ENCODE data around the gene CAV1.
"Not testable (repeated sequence)": the region's sequence is repeated elsewhere in the genome, so short reads cannot be mapped to it uniquely, and the experiment has no call there.

The CAV1 gene

DNA sequence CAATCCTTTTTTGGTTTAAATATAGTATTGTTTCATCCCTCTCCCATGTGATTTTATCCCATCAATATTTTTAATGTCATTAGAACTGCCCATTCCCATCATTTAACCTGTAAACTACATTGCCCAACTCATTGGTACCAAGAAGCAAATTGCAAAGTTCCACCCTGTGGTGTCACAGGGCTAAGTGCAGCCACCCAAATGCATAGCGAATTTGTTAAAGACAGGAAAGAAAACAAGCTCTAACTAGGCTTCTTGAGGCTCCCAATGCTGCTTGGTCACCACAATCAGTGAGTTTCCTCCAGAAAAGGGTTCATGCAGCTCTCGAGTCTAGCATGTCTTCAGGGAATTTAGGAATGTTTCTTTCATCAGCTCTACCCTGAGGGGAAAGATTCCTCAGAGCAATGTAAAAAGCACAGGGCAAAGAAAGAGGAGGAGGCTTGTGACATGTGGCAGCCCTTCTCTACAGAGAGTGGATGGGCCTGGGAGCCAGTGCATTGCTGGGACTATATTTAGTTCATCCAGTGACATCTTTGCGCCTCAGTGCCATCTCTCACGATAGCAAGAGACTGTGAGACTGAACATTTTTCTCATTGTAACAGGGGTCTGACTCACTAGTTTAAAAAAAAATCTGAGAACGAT, 58.1 kb downstream of the CAV1 start:
- no peak for DNase-seq (ENCODE audit: low spot score)

DNA sequence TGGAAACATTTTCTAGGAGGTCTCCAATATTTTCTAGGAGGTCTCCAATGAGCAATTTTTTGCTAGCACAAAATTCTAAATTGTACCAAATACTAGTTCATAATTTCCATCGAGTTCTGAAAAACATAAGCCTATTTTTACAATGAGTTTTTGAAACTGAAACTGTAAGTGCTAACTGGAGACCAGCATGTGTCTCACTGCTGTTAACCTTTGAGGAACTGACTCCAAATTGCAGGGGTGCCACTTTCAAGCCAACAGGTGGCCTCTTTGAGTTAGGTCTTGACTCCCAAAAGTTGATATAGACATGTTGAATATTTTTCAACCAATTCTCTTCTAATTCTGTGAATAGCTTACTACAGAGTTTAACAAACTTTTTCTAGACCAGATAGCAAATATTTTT, 58.8 kb downstream of the CAV1 start:
- DNase-seq (ENCODE audit: low spot score) = no peak

- DNase-seq (ENCODE audit: low spot score) = no peak
Measured at GRCh38 chr7:116584721-116585120, 59.9 kb downstream of the CAV1 start.

GRCh38 chr7:116585392-116585791, 60.6 kb downstream of the CAV1 start:
- DNase-seq (ENCODE audit: low spot score) = no peak

DNA sequence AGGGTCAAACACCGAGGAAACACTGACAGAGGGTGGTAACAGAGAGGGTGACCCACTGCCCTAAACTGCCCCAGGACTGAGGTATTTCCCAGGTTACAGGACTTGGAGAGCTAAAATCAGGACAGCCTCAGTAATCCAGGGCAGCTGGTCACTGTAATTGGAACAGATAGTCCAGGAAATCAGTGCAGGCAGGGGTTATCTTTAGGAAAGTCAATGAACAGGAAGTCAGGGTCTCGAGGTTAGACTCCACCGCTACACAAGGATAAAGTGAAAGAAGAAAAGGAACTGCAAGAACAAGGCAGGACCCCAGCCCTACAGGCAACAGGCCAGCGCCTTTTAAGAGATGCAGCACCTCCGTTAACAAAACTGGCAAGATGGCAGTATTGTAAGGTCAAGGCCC, 61.1 kb downstream of the CAV1 start:
- no peak for DNase-seq (ENCODE audit: low spot score)

DNA sequence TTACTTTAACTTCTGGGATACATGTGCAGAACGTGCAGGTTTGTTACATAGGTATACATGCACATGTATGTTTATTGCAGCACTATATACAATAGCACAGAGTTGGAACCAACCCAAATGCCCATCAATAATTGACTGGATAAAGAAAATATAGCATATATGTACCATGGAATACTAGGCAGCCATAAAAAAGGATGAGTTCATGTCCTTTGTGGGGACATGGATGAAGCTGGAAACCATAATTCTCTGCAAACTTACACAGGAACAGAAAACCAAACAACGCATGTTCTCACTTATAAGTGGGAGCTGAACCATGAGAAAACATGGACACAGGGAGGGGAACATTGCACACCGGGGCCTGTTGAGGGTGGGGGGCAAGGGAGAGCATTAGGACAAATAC, 62.4 kb downstream of the CAV1 start:
- not testable (repeated sequence) for DNase-seq (ENCODE audit: low spot score)

GRCh38 chr7:116588225-116588624, 63.4 kb downstream of the CAV1 start:
- peak; percentile 17 for DNase-seq (ENCODE audit: low spot score)

DNA sequence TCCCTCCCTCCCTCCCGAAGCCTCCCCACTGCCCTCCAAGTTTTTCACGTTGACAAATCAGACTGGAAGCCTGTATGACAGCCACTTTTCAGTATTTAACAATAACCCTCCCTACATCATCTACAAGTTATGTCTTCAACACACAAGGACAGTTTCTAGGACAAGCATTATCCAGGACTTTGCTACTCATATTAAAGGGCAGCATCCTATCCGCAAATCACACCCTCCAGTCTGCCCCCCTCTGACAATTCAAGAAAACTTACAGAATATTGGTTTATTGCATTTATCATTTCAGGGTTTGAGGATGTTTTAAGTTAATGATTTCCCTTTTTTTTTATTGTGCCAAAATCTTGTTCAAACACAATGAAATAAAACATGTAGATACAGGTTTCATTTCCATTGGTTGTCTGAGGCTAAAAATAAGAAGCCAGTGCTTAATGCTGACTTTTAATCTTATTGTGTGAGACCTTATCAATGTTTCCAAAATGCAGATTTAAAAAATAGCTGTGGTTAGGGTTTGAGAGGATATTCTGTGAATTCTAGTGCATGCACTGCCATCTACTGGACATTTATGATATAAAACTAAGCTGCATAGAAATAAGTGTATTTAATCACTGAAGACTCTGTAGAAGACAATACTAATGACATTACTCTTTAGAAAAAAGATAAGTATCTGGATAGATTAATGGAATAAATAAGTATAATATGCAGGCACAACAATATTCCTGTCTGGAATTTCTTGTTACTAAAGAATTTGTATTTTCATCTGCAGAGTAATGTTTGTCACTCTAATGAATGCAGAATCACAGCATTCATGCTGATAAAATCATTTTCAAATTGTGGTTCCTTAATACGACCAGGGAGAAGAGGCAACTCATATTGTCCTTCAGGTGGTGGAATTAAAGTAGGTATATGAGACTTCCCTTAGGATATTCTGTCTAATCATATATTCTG, 64.1 kb downstream of the CAV1 start:
- peak; percentile 66 for DNase-seq (ENCODE audit: low spot score)

DNA sequence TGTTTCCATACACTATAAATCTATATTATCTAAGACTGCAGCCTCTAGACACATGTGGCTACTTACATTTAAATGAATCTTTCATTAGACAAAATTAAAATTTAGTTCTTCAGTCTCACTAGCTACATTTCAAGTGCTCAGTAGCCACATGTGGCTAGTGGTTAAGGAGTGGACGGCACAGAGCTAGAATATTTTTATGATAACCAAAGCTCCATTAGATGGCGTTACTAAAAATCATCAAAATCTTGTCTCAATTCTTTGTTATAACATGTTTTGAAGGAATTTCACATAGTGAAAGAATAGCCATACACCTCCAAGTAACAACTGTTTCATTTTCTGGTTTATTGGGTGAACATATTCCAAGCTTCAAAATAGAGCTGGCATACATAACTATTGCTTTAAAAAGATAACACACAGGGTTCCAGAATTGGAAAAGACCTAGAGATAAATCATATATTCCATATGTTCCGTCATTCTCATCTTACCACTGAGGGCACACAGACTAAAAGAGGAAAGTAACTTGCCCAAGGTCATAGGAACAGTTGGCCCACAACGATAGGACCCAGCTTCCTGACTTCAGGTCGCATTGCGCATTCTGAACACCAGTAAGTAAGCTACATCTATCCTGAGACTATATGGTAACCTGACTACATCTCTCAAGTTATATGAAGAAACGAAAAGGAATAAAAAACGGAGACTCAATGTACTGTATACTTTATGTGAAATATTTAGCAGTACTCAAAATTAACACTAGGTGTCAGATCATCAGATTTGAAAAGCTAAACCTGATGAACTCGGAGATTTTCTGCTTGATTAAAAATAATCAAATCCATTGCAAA, 66.6 kb downstream of the CAV1 start:
- peak; percentile 15 for DNase-seq (ENCODE audit: low spot score)

- no peak for DNase-seq (ENCODE audit: low spot score)
Measured at GRCh38 chr7:116592041-116592355, 67.2 kb downstream of the CAV1 start.

DNA sequence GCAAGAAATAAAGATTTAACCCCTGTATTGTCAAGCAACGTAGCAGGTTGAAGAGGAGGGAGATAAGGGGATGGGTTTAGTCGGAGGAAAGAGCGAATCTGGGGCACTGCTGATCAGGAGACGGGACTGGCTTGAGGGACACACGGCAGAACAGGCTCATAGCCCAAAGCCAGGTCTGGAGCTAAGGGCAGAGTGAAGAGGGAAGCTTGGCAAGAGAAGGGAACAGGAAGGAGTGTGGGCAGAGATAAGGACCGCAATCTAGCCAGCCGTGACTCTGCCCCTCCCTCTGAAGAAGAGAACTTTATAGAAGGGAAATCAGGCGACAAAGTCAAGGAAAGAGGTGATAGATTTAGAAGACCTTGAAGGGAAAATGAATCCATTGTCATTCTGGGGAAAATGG, 67.6 kb downstream of the CAV1 start:
- DNase-seq (ENCODE audit: low spot score) = peak; percentile 20

GRCh38 chr7:116593359-116594075, 68.7 kb downstream of the CAV1 start:
- DNase-seq (ENCODE audit: low spot score) = no peak

- no peak for DNase-seq (ENCODE audit: low spot score)
Measured at GRCh38 chr7:116595063-116595462, 70.2 kb downstream of the CAV1 start.

GRCh38 chr7:116597384-116597783, 72.5 kb downstream of the CAV1 start:
- no peak for DNase-seq (ENCODE audit: low spot score)

GRCh38 chr7:116598278-116598677, 73.4 kb downstream of the CAV1 start:
- DNase-seq (ENCODE audit: low spot score) = peak; percentile 19

GRCh38 chr7:116598861-116599260, 74.0 kb downstream of the CAV1 start:
- DNase-seq (ENCODE audit: low spot score) = peak; percentile 35

DNA sequence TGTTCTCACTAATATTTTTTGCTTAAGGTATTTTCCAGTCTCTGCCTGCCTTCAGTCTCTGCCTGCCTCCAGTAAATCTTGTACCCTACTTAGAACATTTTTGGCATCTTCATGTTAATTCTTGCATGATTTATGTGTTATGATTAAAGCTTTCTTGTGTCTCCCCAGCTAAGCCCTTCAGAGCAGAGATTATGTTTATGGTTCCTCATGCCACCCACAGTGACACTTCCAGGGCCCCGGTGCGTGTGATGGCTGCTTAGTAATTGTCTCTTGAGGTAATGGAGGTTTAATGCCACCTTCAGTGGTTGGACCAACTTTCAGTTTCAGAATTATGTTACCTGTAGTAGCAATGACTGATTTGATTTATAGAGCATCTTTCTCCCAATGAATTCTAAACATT, 76.6 kb downstream of the CAV1 start:
- no peak for DNase-seq (ENCODE audit: low spot score)

DNA sequence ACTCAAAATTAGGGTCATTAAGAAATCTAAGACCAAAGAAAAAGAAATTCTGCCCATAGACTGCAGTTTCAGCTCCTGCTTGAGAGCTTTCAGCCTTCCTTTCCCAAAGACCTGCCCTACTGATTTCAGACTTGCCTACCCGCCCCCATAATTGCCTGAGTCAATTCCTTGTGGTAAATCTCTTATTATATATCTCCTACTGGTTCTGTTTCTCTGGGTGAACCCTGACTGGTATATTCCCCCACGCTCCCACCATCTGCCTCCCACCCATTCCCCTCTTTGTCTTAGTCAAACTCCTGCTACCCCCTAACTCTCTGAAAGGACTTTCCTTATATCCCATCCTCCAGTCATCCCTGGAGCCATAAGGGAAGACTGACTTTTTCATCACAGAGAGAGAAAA, 82.5 kb downstream of the CAV1 start:
- no peak for DNase-seq (ENCODE audit: low spot score)

DNA sequence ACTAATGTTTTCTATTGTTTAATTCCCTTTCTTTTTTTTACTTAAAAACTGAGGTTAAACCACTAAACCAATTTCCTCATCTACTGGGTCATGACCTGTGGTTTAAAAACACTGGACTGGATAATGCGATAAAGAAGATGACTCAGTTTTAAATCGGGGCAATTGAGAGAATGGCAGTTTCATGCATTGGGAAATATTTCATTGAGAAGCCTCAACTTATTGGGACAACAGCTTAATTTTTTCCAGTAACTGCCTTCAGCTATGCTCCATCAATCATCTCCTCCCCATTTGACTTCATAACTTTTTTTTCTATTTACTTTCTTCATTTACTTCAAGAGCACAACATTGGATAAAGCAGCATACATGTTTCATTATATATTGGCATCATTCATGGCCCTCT, 85.4 kb downstream of the CAV1 start:
- DNase-seq (ENCODE audit: low spot score) = no peak

- DNase-seq (ENCODE audit: low spot score) = no peak
Measured at GRCh38 chr7:116610721-116611120, 85.9 kb downstream of the CAV1 start.

Measured in Ammon's horn (tissue), 1 donor.